ENCODE measurements around the gene CASR.
"Not testable (repeated sequence)": the region's sequence is repeated elsewhere in the genome, so short reads cannot be mapped to it uniquely, and the experiment has no call there.

Gene CASR, protein sequence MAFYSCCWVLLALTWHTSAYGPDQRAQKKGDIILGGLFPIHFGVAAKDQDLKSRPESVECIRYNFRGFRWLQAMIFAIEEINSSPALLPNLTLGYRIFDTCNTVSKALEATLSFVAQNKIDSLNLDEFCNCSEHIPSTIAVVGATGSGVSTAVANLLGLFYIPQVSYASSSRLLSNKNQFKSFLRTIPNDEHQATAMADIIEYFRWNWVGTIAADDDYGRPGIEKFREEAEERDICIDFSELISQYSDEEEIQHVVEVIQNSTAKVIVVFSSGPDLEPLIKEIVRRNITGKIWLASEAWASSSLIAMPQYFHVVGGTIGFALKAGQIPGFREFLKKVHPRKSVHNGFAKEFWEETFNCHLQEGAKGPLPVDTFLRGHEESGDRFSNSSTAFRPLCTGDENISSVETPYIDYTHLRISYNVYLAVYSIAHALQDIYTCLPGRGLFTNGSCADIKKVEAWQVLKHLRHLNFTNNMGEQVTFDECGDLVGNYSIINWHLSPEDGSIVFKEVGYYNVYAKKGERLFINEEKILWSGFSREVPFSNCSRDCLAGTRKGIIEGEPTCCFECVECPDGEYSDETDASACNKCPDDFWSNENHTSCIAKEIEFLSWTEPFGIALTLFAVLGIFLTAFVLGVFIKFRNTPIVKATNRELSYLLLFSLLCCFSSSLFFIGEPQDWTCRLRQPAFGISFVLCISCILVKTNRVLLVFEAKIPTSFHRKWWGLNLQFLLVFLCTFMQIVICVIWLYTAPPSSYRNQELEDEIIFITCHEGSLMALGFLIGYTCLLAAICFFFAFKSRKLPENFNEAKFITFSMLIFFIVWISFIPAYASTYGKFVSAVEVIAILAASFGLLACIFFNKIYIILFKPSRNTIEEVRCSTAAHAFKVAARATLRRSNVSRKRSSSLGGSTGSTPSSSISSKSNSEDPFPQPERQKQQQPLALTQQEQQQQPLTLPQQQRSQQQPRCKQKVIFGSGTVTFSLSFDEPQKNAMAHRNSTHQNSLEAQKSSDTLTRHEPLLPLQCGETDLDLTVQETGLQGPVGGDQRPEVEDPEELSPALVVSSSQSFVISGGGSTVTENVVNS

GRCh38 chr3:122183521-122183892 lies at the start of gene CASR:
CASR (plus strand) TSS chr3:122183668; CDS start chr3:122254190, 70,522 bp downstream.
- no peak for DNase-seq

DNA sequence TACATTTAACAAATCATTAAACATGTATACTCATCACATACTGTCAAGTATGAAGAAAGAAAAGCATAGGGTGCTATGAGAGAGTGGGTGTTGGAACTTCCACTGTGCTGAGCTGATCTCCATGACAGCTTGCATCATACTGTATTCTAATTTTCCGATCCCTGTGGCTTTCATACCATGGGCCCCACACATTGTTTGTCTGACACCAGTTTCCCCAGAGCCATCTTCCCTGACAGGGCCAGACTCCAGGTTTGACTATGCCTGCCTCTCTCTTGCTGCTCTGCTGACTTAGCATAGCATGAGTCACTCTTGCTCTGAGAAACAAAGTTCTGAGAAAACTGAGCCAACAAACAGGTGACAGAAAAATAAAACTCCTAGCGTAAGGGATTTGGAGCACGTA lies 37.0 kb upstream of the CASR start:
- no peak for DNase-seq

- no peak for DNase-seq
Measured at GRCh38 chr3:122148941-122149627, 34.4 kb upstream of the CASR start.

GRCh38 chr3:122151480-122151879 lies 32.0 kb upstream of the CASR start:
- DNase-seq = no peak

- not testable (repeated sequence) for DNase-seq
Measured at GRCh38 chr3:122164983-122165382, 18.5 kb upstream of the CASR start.

DNA sequence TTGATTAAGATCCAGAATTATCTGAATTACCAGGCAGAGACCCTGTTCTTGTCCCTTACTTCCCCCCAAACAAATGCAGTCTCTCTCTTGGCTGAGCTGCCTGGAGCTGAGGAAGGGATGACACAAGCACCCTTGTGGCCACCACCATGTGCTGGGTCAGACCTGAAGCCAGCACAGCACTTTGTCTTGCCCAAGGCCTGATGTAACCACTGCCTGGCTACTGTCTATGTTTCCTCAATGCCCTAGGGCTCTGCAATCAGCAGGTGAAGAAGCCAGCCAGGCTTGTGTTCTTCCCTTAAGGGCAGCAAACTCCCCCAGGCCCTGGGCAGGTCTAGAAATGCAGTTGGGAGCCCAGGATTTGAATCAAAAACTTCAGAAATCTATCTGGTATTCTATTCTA lies 15.8 kb upstream of the CASR start:
- DNase-seq = no peak

DNA sequence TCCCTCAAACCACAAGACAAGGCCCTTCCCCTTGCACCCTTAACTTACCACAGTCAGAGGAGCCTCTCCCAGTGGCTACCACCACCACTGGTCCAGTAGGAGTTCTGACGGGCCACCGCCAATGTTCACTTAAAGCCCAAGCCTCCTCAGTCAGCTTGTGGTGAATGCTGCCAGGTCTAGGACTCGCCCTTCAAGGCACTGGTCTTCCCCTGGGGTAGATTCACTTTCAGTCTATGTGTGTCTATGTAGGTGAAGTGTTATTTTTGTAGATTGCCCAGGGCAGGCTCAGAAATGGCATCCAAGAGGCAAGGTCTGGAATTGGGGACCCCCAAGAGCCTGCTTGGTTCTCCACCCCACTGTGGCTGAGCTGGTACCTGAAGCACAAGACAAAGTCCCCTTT lies 15.4 kb upstream of the CASR start:
- DNase-seq = no peak

GRCh38 chr3:122169911-122170310 lies 13.6 kb upstream of the CASR start:
- DNase-seq = no peak

DNA sequence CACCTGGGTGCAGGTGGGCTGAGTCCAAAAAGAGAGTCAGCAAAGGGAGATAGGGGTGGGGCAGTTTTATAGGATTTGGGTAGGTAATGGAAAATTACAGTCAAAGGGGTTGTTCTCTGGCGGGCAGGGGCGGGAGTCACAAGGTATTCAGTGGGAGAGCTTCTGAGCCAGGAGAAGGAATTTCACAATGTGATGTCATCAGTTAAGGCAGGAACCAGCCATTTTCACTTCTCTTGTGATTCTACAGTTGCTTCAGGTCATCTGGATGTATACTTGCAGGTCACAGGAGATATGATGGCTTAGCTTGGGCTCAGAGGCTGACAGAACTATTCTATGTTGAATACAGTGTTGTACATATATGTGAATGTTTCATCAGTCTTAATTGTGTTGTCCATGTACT lies 12.1 kb upstream of the CASR start:
- DNase-seq = not testable (repeated sequence)

- no peak for DNase-seq
Measured at GRCh38 chr3:122178711-122179110, 4.8 kb upstream of the CASR start.

- no peak for DNase-seq
Measured at GRCh38 chr3:122183893-122184590, 574 bp downstream of the CASR start.

- DNase-seq = no peak
Measured at GRCh38 chr3:122184591-122184929, 1.1 kb downstream of the CASR start.

DNA sequence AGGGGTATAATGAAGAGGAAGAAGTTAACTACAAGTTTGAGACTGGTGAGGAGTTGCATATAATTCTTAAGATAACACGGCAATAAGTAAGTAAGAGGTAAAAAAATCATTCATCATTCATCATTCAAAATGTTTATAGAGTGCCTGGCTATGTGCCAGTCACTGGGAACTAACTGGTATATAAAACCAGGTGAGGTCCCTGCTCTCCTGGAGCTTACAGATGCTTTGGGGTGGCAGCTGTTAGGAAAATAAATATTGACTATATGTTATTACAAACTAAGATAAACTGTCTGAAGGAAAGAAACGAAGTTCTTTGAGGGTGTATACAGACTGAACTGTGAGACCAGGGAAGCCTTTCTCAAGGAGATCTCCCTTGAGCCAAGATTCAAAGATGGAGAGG lies 2.9 kb downstream of the CASR start:
- no peak for DNase-seq

DNA sequence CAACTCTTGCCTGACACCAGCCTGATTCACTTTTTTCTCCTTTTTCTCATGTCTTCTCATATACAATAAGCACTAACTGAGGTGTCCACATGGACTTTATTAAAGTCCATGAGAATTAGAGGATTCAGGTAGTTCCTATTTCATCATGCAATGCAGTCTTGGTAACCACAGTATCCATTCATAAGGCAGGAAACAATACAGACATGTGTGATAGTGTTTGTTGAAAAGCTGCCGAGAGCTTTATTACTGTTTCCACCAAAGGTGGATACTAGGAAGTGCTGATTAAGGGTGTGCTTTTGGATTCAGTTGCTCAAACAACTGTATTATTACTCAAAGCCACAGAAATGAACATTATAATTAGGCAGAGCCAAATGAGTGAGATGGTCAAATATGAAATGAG lies 5.3 kb downstream of the CASR start:
- DNase-seq = no peak

DNA sequence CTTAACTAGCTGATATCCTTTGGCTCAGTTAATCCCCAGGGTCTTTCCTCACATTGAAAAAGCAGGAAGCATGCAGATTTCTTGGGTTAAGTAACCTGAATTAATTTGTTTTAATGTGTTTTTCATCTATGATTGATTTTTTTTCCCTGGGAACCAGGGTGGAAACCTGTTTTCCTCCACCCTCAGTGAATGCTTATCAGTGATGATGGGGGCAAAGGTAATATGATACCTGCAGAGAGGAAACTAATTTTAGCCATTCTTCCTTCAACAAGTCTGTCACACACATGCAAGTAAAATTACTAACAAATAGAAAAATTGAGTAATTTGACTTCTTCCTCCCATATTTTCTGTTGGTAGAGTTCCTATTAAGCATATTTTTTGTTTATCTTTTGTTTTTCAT lies 5.9 kb downstream of the CASR start:
- DNase-seq = no peak

GRCh38 chr3:122190525-122190924 lies 7.1 kb downstream of the CASR start:
- DNase-seq = no peak

DNA sequence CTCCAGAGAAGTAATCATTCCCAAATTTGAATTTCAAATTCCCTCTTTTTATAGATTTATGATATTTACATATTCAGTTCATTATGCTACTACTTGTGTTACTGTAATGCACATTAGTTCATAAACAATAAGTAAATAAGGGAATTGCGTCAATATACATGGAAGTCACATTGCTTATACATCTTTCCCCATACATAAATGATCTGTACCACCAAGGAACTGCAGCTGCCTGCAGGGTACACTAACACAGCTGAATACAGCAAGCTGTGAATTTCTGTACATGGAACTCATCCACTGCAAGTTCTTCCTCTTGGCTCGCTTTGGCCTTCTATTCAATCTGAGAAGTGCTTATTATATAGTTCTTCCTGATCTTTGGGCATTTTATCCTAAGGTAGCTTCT lies 15.5 kb downstream of the CASR start:
- no peak for DNase-seq

- no peak for DNase-seq
Measured at GRCh38 chr3:122199552-122199951, 16.1 kb downstream of the CASR start.

DNA sequence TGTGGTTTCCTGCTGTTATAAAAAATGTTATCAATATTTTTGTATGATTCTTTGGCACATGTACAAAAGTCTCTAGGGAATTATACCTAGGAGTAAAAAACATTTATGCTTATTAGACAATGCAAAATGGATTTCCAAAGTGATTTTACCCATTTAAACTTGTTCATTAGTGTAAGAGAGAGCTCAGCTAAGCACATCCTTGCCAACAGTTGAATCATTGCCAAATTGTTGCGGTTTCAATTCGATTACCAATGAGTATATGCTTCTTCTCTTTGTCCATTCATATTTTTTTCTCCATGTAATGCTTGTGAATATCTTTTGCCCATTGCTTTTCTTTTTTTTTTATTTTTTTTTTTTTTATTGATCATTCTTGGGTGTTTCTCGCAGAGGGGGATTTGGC lies 17.2 kb downstream of the CASR start:
- DNase-seq = no peak

DNA sequence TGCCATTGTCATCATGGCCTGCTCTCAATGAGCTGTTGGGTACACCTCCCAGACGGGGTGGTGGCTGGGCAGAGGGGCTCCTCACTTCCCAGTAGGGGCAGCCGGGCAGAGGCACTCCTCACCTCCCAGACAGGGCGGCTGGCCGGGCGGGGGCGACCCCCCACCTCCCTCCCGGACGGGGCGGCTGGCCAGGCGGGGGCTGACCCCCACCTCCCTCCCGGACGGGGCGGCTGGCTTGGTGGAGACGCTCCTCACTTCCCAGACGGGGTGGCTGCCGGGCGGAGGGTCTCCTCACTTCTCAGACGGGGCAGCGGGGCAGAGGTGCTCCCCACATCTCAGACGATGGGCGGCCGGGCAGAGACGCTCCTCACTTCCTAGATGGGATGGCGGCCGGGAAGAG lies 18.0 kb downstream of the CASR start:
- not testable (repeated sequence) for DNase-seq

- DNase-seq = no peak
Measured at GRCh38 chr3:122208579-122208978, 25.1 kb downstream of the CASR start.

GRCh38 chr3:122213650-122214049 lies 30.2 kb downstream of the CASR start:
- no peak for DNase-seq

GRCh38 chr3:122214711-122215110 lies 31.2 kb downstream of the CASR start:
- DNase-seq = no peak

All from activated CD8-positive, alpha-beta memory T cell treated with anti-CD3 and anti-CD28 coated beads, Interleukin-2, amount 50 U/mL, for 4 hours (primary cell).